ENCODE measurements around the gene XAF1.
"Not testable (repeated sequence)": the region's sequence is repeated elsewhere in the genome, so short reads cannot be mapped to it uniquely, and the experiment has no call there.

XAF1 gene

GRCh38 chr17:6800422-6801027, 44.7 kb downstream of the XAF1 start:
- no peak for DNase-seq (ENCODE audit: low spot score)

DNA sequence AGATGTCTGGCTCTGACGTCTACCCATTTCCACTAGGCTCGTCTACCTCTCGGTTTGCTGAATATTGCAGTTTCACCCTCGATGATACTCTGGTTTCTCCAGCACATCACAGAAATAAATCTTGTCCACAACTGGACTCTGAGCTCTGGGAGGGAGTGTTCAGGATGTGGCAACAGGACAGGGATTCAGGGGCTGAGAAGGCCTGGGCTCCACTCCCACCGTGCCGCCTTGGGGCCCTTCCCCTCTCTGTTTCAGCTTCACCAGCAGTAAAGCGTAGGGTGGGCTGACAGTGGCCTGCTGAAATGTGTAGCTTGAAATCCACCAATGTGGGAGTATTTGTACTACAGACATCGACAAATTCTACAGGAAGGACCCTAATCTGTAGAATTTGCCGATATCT, 55.7 kb downstream of the XAF1 start:
- no peak for DNase-seq (ENCODE audit: low spot score)

DNA sequence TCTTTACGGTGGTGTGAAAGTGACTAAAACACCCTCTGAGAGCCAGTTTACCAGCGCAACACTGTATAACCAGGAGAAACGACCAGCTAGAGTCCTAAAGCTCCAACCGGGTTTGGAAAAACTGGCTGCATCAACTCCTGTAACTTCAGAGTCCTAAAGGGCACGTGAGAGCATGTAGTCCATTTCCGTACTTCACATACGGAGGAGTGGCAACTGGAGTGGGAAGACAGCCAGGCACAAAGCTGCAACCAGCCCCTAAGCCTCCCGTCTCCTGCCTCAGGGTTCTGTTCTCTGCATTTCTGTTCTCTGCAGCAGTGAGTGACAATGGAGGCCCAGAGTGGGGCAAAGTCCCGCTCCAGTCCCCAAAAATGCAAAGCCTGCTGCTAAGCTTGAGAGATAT, 56.4 kb downstream of the XAF1 start:
- DNase-seq (ENCODE audit: low spot score), result no peak

GRCh38 chr17:6815775-6816174, 59.9 kb downstream of the XAF1 start:
- DNase-seq (ENCODE audit: low spot score), result no peak

DNA sequence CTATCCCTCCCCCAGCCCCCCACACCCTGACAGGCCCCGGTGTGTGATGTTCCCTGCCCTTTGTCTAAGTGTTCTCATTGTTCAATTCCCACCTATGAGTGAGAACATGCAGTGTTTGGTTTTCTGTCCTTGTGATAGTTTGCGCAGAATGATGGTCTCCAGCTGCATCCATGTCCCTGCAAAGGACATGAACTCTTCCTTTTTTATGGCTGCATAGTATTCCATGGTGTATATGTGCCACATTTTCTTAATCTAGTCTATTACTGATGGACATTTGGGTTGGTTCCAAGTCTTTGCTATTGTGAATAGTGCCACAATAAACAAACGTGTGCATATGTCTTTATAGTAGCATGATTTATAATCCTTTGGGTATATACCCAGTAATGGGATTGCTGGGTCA, 60.5 kb downstream of the XAF1 start:
- DNase-seq (ENCODE audit: low spot score), result not testable (repeated sequence)

DNA sequence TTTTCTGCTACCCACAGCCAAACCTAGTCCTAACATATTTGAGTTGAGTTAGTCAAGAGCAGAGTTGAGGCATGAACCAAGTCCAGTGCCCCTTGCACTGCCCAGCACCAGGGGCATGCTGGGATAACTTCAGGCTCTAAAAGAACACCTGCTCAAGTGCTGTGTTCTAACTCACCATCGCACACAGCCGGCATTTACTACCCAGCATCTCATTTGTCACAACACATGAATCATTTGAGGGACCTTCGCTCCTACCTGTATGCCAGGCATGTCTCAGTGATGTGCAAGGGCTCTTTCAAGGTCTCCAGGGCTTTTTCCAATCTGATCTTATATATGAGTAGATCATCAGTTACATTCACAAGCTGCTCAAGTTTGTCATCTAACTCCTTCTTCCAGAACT, 63.1 kb downstream of the XAF1 start:
- DNase-seq (ENCODE audit: low spot score), result no peak

GRCh38 chr17:6823011-6823442, 67.2 kb downstream of the XAF1 start:
- DNase-seq (ENCODE audit: low spot score), result no peak
